ENCODE measurements around the gene ZNF554.

DNA sequence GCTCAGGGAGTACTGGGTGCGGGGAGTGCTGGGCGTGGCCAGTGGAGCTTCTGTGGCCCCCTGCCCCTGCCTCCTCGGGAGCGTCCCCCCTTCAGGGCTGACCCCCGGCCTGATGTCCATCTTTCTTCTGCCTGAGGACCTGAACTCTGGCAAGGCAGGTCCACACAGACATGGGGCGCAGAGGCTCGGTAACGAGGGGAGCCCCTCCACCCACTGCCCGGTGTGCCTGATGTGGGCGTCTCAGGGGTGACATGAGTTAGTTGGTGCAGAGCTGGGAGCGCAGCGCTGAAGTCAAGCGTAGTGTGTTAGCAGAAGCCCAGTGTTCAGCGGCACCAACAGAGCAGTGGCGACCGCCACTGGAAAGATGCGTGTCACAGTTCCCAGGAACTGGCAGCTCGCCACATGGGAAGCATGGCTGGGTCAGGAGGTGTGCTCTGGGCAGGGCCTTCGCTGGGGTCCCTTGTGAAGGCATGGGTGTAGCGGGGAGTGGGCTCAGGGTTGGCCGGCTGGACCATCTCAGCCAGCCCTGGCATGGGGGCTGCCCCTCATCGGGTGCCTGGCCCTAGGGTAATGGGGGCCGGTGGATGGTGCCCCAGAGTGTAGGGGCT, 22.9 kb upstream of the ZNF554 start:
- TF ChIP-seq, protein P1, sequence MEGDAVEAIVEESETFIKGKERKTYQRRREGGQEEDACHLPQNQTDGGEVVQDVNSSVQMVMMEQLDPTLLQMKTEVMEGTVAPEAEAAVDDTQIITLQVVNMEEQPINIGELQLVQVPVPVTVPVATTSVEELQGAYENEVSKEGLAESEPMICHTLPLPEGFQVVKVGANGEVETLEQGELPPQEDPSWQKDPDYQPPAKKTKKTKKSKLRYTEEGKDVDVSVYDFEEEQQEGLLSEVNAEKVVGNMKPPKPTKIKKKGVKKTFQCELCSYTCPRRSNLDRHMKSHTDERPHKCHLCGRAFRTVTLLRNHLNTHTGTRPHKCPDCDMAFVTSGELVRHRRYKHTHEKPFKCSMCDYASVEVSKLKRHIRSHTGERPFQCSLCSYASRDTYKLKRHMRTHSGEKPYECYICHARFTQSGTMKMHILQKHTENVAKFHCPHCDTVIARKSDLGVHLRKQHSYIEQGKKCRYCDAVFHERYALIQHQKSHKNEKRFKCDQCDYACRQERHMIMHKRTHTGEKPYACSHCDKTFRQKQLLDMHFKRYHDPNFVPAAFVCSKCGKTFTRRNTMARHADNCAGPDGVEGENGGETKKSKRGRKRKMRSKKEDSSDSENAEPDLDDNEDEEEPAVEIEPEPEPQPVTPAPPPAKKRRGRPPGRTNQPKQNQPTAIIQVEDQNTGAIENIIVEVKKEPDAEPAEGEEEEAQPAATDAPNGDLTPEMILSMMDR (IDR thresholded peaks at IDR 0.05) = no peak
- TF ChIP-seq BHLHE40 (IDR thresholded peaks at IDR 0.05; ENCODE audit: low read depth, low read length) (no peak), CHD2 (IDR thresholded peaks at IDR 0.05; ENCODE audit: low read length, partially characterized antibody) (no peak), RAD21 (conservative IDR thresholded peaks at IDR 0.05 in 1 of 2, IDR thresholded peaks at IDR 0.05 in 1 of 2) (no peak)
